Osteoblast (primary cell): ENCODE measurements around the gene BTBD3. TPM values are rescaled to one million over a fixed set of nuclear protein-coding genes. Genes with fewer than 3 reads are reported as not detected.

Source experiments
- DNase-seq: peaks from one replicate; pipeline ENCODE4 v3.0.0; 2011; ENCODE audit warnings: low spot score, mixed read lengths; ENCODE audit not compliant: insufficient read length; ENCODE audit errors: missing footprints
- H2AFZ ChIP-seq: 2 replicates; pipeline ENCODE4 v1.6.0; 2011; ENCODE audit warnings: mild to moderate bottlenecking, low read length
- H3K27ac ChIP-seq: 2 replicates; pipeline ENCODE4 v1.5.1; 2011; ENCODE audit warnings: mild to moderate bottlenecking, low read depth, low read length, moderate library complexity
- H3K27me3 ChIP-seq: 2 replicates; pipeline ENCODE4 v1.6.0; 2012; ENCODE audit warnings: mild to moderate bottlenecking, control low read depth, inconsistent platforms, low read length, moderate library complexity; ENCODE audit not compliant: insufficient read depth
- H3K36me3 ChIP-seq: 2 replicates; pipeline ENCODE4 v1.5.1; 2011; ENCODE audit warnings: mild to moderate bottlenecking, low read length, control low read depth, moderate library complexity; ENCODE audit not compliant: insufficient read depth
- H3K4me1 ChIP-seq: 2 replicates; pipeline ENCODE4 v1.5.1; 2011; ENCODE audit warnings: mild to moderate bottlenecking, low read length, control low read depth, moderate library complexity; ENCODE audit not compliant: insufficient read depth
- H3K4me2 ChIP-seq: 2 replicates; pipeline ENCODE4 v1.6.0; 2011; ENCODE audit warnings: mild to moderate bottlenecking, low read length; ENCODE audit not compliant: insufficient read depth
- H3K4me3 ChIP-seq: fragments of 200-600 bp; sonication (generic); 3 replicates; pipeline ENCODE4 v1.5.1; 2012; ENCODE audit warnings: mild to moderate bottlenecking, low read length, inconsistent platforms; ENCODE audit not compliant: insufficient read depth
- H3K79me2 ChIP-seq: 2 replicates; pipeline ENCODE4 v1.6.0; 2012; ENCODE audit warnings: mild to moderate bottlenecking, low read length, control low read depth, inconsistent platforms; ENCODE audit not compliant: insufficient read depth
- H3K9me3 ChIP-seq: 2 replicates; pipeline ENCODE4 v1.5.1; 2011; ENCODE audit warnings: low read depth, low read length, control low read depth
- H4K20me1 ChIP-seq: 2 replicates; pipeline ENCODE4 v1.6.0; 2012; ENCODE audit warnings: mild to moderate bottlenecking, low read length, control low read depth; ENCODE audit not compliant: insufficient read depth
- total RNA-seq: library from RNA; depleted of rRNA; stranded (reverse); fragments of >200 nt; gene quantifications from 2 replicates; pipeline ENCODE4 v1.2.3, GENCODE V29; 2012
- TF ChIP-seq, protein P1 (sequence below): IDR thresholded peaks from 2 replicates; pipeline ENCODE4 v1.5.1; 2011; ENCODE audit warnings: mild to moderate bottlenecking, low read depth, low read length, moderate library complexity; ENCODE audit errors: extremely low read depth

Gene BTBD3
- total RNA-seq, 1 donor: 17.4 TPM

DNA sequence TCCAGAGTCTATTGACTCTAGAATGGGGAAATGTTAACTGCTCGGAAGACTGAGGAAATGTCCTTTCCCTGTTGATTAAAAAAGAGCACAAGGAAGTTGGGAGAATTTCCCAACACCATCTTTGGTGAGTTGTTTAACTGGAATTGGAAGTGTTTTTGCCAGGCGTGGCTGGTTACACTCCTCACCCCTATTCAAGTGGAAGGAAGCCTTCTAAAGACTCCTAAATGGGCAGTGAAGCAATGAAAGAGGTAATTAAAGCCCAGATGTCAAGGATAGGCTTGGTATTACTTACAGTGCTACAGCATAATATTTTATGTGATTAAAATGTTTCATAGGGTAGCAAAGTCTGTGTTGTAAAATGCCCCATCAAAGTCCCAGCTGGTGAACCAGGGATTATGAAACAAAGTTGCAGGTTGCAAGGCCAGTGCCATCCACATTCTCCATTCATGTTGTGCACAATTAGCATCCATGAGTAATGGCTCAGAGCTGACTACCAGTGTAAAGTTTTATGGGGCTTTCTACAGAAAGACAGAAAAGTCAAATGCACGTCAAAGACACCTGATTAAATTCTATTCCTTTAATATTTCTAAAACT lies 52.6 kb downstream of the BTBD3 start:
- Histone ChIP-seq H3K27me3 (no peaks in the 10 kb centered on the region), H3K4me2 (no peak overlapping the region), H3K4me3 (no peak overlapping the region), H2AFZ (no peak overlapping the region), H3K4me1 (no peaks in the 10 kb centered on the region), H3K9me3 (no peaks in the 10 kb centered on the region), H3K27ac (no peak overlapping the region), H3K36me3 (no peaks in the 10 kb centered on the region), H3K79me2 (no peaks in the 10 kb centered on the region), H4K20me1 (no peaks in the 10 kb centered on the region)
- DNase-seq: no peak
- TF ChIP-seq, protein P1, sequence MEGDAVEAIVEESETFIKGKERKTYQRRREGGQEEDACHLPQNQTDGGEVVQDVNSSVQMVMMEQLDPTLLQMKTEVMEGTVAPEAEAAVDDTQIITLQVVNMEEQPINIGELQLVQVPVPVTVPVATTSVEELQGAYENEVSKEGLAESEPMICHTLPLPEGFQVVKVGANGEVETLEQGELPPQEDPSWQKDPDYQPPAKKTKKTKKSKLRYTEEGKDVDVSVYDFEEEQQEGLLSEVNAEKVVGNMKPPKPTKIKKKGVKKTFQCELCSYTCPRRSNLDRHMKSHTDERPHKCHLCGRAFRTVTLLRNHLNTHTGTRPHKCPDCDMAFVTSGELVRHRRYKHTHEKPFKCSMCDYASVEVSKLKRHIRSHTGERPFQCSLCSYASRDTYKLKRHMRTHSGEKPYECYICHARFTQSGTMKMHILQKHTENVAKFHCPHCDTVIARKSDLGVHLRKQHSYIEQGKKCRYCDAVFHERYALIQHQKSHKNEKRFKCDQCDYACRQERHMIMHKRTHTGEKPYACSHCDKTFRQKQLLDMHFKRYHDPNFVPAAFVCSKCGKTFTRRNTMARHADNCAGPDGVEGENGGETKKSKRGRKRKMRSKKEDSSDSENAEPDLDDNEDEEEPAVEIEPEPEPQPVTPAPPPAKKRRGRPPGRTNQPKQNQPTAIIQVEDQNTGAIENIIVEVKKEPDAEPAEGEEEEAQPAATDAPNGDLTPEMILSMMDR: no peak

- H4K20me1 ChIP-seq: no peaks in the 10 kb centered on the region
- H3K27me3 ChIP-seq: no peaks in the 10 kb centered on the region
- no peak overlapping the region for H3K27ac ChIP-seq
- no peaks in the 10 kb centered on the region for H3K9me3 ChIP-seq
- no peak overlapping the region for H3K4me2 ChIP-seq
- H3K4me3 ChIP-seq: no peak overlapping the region
- TF ChIP-seq, protein P1: no peak
- no peak for DNase-seq
- no peaks in the 10 kb centered on the region for H3K36me3 ChIP-seq
- no peaks in the 10 kb centered on the region for H3K4me1 ChIP-seq
- no peak overlapping the region for H2AFZ ChIP-seq
- H3K79me2 ChIP-seq: no peaks in the 10 kb centered on the region
These were observed 54.8 kb downstream of the BTBD3 start for GRCh38 chr20:11972478-11972877.
